ENCODE measurements around the gene POLR3B. TPM values are rescaled to one million over a fixed set of nuclear protein-coding genes. Genes with fewer than 3 reads are reported as not detected.

POLR3B gene
- total and polyA plus RNA-seq, 10 of the 15 experiments (the other 5 are each of a cell fraction or from before 2014, with no cell fraction given): 2.3 to 10.5 (median 8.0) TPM

GRCh38 chr12:106362971-106363370 lies 5.4 kb downstream of the POLR3B start (continued):
- no peak for TF ChIP-seq ATF3 (IDR thresholded peaks at IDR 0.05; ENCODE audit: borderline replicate concordance, extremely low read depth, low read depth, low read length)
- TF ChIP-seq, protein P1, sequence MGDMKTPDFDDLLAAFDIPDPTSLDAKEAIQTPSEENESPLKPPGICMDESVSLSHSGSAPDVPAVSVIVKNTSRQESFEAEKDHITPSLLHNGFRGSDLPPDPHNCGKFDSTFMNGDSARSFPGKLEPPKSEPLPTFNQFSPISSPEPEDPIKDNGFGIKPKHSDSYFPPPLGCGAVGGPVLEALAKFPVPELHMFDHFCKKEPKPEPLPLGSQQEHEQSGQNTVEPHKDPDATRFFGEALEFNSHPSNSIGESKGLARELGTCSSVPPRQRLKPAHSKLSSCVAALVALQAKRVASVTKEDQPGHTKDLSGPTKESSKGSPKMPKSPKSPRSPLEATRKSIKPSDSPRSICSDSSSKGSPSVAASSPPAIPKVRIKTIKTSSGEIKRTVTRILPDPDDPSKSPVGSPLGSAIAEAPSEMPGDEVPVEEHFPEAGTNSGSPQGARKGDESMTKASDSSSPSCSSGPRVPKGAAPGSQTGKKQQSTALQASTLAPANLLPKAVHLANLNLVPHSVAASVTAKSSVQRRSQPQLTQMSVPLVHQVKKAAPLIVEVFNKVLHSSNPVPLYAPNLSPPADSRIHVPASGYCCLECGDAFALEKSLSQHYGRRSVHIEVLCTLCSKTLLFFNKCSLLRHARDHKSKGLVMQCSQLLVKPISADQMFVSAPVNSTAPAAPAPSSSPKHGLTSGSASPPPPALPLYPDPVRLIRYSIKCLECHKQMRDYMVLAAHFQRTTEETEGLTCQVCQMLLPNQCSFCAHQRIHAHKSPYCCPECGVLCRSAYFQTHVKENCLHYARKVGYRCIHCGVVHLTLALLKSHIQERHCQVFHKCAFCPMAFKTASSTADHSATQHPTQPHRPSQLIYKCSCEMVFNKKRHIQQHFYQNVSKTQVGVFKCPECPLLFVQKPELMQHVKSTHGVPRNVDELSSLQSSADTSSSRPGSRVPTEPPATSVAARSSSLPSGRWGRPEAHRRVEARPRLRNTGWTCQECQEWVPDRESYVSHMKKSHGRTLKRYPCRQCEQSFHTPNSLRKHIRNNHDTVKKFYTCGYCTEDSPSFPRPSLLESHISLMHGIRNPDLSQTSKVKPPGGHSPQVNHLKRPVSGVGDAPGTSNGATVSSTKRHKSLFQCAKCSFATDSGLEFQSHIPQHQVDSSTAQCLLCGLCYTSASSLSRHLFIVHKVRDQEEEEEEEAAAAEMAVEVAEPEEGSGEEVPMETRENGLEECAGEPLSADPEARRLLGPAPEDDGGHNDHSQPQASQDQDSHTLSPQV (IDR thresholded peaks at IDR 0.05): no peak
- no peak for TF ChIP-seq NFYA (IDR thresholded peaks at IDR 0.05; ENCODE audit: borderline replicate concordance, low read depth, low read length)
- TF ChIP-seq SPI1 (IDR thresholded peaks at IDR 0.05; ENCODE audit: borderline replicate concordance, insufficient read depth, low read depth, low read length): no peak
- TF ChIP-seq POLR2AphosphoS5 (IDR thresholded peaks at IDR 0.05; ENCODE audit: low read length): no peak
- no peak for TF ChIP-seq EZH2 (IDR thresholded peaks at IDR 0.05; ENCODE audit: borderline replicate concordance, control insufficient read depth, low read depth, low read length)

- Histone ChIP-seq H3K79me2 (ENCODE audit: control insufficient read depth, insufficient read depth, low read length) (peaks cover 2% of the 10 kb centered on the region), H2AFZ (ENCODE audit: control insufficient read depth, low read depth, low read length) (no peak overlapping the region), H3K27ac (ENCODE audit: control insufficient read depth, insufficient read depth) (no peak overlapping the region), H3K27me3 (replicated peaks in 1 of 2; ENCODE audit: control insufficient read depth in 2 of 2, insufficient read depth in 2 of 2, low read length in 1 of 2) (no peaks in the 10 kb centered on the region), H3K9ac (ENCODE audit: control insufficient read depth, insufficient read depth, low read length) (no peak overlapping the region), H4K20me1 (ENCODE audit: control insufficient read depth, insufficient read depth) (no peaks in the 10 kb centered on the region), H3K4me2 (ENCODE audit: control insufficient read depth, insufficient read depth) (no peak overlapping the region), H3K36me3 (ENCODE audit: control insufficient read depth in 2 of 2, insufficient read depth in 2 of 2, low read length in 1 of 2) (0 out of 4 replicates have a peak, but pooled peaks cover 0 to under 1% of the 10 kb centered on the region in 2 experiments), H3K4me3 (no peak overlapping the region), H3K4me1 (ENCODE audit: control insufficient read depth, insufficient read depth, low read length) (no peaks in the 10 kb centered on the region), H3K9me3 (replicated peaks; ENCODE audit: control insufficient read depth, insufficient read depth, low read length) (no peaks in the 10 kb centered on the region)
- POLR2A ChIA-PET: interaction anchor here (0.6 kb wide), 1 partner anchor 26 kb away, joined by 4 read pairs; no protein-coding TSS in a partner anchor
- no peak for TF ChIP-seq SMC3 (IDR thresholded peaks at IDR 0.05; ENCODE audit: borderline replicate concordance, low read length)
- TF ChIP-seq EED (IDR thresholded peaks at IDR 0.05; ENCODE audit: low read depth): no peak
- TF ChIP-seq REST (IDR thresholded peaks at IDR 0.05; ENCODE audit: low read depth, low read length): no peak
- no peak for TF ChIP-seq WRNIP1 (IDR thresholded peaks at IDR 0.05; ENCODE audit: borderline replicate concordance, low read depth, low read length)
- TF ChIP-seq PAX5 (IDR thresholded peaks at IDR 0.05; ENCODE audit: borderline replicate concordance, low read depth, low read length): no peak
- TF ChIP-seq BHLHE40 (IDR thresholded peaks at IDR 0.05; ENCODE audit: borderline replicate concordance in 1 of 2, low read depth in 2 of 2, low read length in 1 of 2): no peak
- TF ChIP-seq MXI1 (IDR thresholded peaks at IDR 0.05; ENCODE audit: low read depth, low read length): no peak
- DNase-seq (ENCODE audit: low read depth, low spot score): no peak
- RAD21 ChIA-PET (ENCODE audit: unreplicated experiment): no interaction called here
- 53% methylated on average over 4 of the region's 4 CpGs for WGBS (ENCODE audit: insufficient coverage, insufficient replicate concordance, low lambda C conversion rate, missing lambda C conversion rate)
- SMC1A ChIA-PET (ENCODE audit: uncharacterized antibody, unreplicated experiment): interaction anchor here (1.3 kb wide), 1 partner anchor 478 kb away, joined by 3 read pairs; no protein-coding TSS in a partner anchor
- CTCF ChIA-PET: interaction anchor here (1.4 kb wide), 1 partner anchor 555 kb away, joined by 3 read pairs; no protein-coding TSS in a partner anchor
- ATAC-seq: no peak
- intact Hi-C loops (cut with micrococcal nuclease; ENCODE audit: unreplicated experiment) (no loop called here), in situ Hi-C loops (cut with MboI) (no loop called here)
- no peak for FAIRE-seq
- BruUV-seq (replicated peaks): no TSS peak
Observed at GRCh38 chr12:106364261-106364660, 6.7 kb downstream of the POLR3B start.

Data from GM12878 (cell line).